DND-41 (cell line): ENCODE data around the gene TMEM237.

Experiments
- ATAC-seq: fragments of 200-7000 bp; cut with Tn5 transposase; 3 replicates; pipeline ENCODE4 v1.9.1; 2021; ENCODE audit warnings: low read depth; ENCODE audit not compliant: insufficient read depth
- DNase-seq: peaks from one replicate; pipeline ENCODE4 v3.0.0-alpha.2; 2020
- H2AFZ ChIP-seq: 2 replicates; pipeline ENCODE4 v1.6.0; 2012; ENCODE audit warnings: low read depth, low read length
- H3K27ac ChIP-seq: 2 replicates; pipeline ENCODE4 v1.5.1; 2012; ENCODE audit warnings: low read length, inconsistent platforms
- H3K27me3 ChIP-seq: fragments of 200-600 bp; sonication (generic); 2 replicates; pipeline ENCODE4 v1.6.0; 2012; ENCODE audit warnings: low read length, mild to moderate bottlenecking, inconsistent platforms; ENCODE audit not compliant: insufficient read depth, poor library complexity
- H3K36me3 ChIP-seq: 2 replicates; pipeline ENCODE4 v1.5.1; 2012; ENCODE audit warnings: low read length, inconsistent platforms; ENCODE audit not compliant: insufficient read depth
- H3K4me1 ChIP-seq: 2 replicates; pipeline ENCODE4 v1.5.1; 2012; ENCODE audit warnings: mild to moderate bottlenecking, low read length; ENCODE audit not compliant: insufficient read depth
- H3K4me2 ChIP-seq: 2 replicates; pipeline ENCODE4 v1.6.0; 2012; ENCODE audit warnings: mild to moderate bottlenecking, moderate library complexity, low read length, inconsistent platforms; ENCODE audit not compliant: insufficient read depth
- H3K4me3 ChIP-seq, 2 experiments: fragments of 200-600 bp in 1 of 2; shearing (Covaris generic) in 1 of 2; 2 replicates each; pipeline ENCODE4 v1.5.1; 2012 to 2016; ENCODE audit warnings: inconsistent platforms in 2 of 2, low read length in 2 of 2, mild to moderate bottlenecking in 2 of 2, low read depth in 1 of 2, moderate library complexity in 1 of 2
- H3K79me2 ChIP-seq: 2 replicates; pipeline ENCODE4 v1.6.0; 2012; ENCODE audit warnings: low read length, inconsistent platforms; ENCODE audit not compliant: insufficient read depth
- H3K9ac ChIP-seq: 2 replicates; pipeline ENCODE4 v1.6.0; 2012; ENCODE audit warnings: low read depth, mild to moderate bottlenecking, inconsistent platforms, low read length, moderate library complexity
- H3K9me3 ChIP-seq: 2 replicates; pipeline ENCODE4 v1.5.1; 2012; ENCODE audit warnings: low read length, moderate library complexity, mild to moderate bottlenecking, inconsistent platforms; ENCODE audit not compliant: insufficient read depth, severe bottlenecking
- H4K20me1 ChIP-seq: 2 replicates; pipeline ENCODE4 v1.6.0; 2012; ENCODE audit warnings: low read length; ENCODE audit not compliant: insufficient read depth
- EZH2 ChIP-seq: IDR thresholded peaks from 3 replicates; pipeline ENCODE4 v1.6.1; 2012; ENCODE audit warnings: borderline replicate concordance, low read depth, mild to moderate bottlenecking, moderate library complexity, low read length, inconsistent platforms; ENCODE audit not compliant: severe bottlenecking
- TF ChIP-seq, protein P1 (sequence below): IDR thresholded peaks from 2 replicates; pipeline ENCODE4 v1.5.1; 2012; ENCODE audit warnings: borderline replicate concordance, low read length, moderate library complexity, mild to moderate bottlenecking; ENCODE audit not compliant: poor library complexity, severe bottlenecking; ENCODE audit errors: extremely low read depth

Gene TMEM237

DNA sequence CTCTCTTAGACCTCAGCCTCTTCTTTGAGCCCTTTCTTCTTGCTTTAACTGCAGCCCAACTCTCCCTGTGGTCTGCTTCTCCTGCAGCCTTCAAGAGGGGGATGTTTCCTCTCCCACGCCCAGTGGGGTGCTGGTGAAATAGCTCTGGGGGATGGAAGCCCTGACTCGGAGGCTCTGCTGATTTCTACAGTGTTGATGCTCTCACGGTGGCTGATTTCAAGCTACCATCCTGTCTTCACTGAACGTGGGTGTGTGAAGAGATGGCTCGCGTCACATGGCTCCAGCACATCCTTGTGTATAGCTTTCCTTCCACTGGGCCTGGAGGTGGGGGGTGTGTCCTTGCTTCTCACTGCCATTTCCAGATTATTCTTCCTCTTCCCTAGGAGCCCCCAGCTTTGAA, 35.1 kb upstream of the TMEM237 start:
- Histone ChIP-seq H3K9ac (no peak overlapping the region), H2AFZ (no peak overlapping the region), H3K4me2 (no peak overlapping the region), H3K79me2 (no peaks in the 10 kb centered on the region), H3K4me3 (no peak overlapping the region), H3K4me1 (no peaks in the 10 kb centered on the region), H3K27ac (no peak overlapping the region), H3K9me3 (no peaks in the 10 kb centered on the region), H3K27me3 (peaks cover 26% of the 10 kb centered on the region), H4K20me1 (no peaks in the 10 kb centered on the region), H3K36me3 (no peaks in the 10 kb centered on the region)
- TF ChIP-seq, protein P1, sequence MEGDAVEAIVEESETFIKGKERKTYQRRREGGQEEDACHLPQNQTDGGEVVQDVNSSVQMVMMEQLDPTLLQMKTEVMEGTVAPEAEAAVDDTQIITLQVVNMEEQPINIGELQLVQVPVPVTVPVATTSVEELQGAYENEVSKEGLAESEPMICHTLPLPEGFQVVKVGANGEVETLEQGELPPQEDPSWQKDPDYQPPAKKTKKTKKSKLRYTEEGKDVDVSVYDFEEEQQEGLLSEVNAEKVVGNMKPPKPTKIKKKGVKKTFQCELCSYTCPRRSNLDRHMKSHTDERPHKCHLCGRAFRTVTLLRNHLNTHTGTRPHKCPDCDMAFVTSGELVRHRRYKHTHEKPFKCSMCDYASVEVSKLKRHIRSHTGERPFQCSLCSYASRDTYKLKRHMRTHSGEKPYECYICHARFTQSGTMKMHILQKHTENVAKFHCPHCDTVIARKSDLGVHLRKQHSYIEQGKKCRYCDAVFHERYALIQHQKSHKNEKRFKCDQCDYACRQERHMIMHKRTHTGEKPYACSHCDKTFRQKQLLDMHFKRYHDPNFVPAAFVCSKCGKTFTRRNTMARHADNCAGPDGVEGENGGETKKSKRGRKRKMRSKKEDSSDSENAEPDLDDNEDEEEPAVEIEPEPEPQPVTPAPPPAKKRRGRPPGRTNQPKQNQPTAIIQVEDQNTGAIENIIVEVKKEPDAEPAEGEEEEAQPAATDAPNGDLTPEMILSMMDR = no peak
- TF ChIP-seq EZH2 = no peak
- DNase-seq (no peak), ATAC-seq (no peak)

DNA sequence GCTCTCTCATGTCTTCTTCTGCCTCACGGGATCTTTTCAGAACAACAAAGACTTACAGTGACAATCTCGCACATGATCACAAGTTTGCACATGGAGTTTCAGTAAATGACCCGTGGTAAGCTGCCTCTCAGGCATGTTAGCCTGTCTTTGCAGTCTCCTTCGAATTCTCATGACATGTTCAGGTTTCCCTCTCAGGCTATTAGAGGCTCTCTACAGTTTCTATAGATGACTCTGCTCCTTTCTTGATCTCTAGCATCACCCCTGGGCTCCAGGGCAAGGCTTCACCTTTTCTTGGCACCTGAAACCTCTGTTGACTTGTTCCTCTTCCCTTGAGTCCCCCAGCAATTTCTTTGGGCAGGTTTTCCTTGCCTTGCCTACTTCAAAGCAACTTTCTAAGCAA, 32.2 kb upstream of the TMEM237 start:
- Histone ChIP-seq H4K20me1 (no peaks in the 10 kb centered on the region), H3K27me3 (peaks cover 20% of the 10 kb centered on the region), H3K4me1 (no peaks in the 10 kb centered on the region), H3K36me3 (no peaks in the 10 kb centered on the region), H3K4me2 (no peak overlapping the region), H3K9ac (no peak overlapping the region), H3K9me3 (no peaks in the 10 kb centered on the region), H3K27ac (no peak overlapping the region), H3K79me2 (no peaks in the 10 kb centered on the region), H3K4me3 (no peak overlapping the region), H2AFZ (no peak overlapping the region)
- ATAC-seq (no peak), DNase-seq (no peak)
- TF ChIP-seq EZH2 = no peak
- TF ChIP-seq, protein P1 = no peak

DNA sequence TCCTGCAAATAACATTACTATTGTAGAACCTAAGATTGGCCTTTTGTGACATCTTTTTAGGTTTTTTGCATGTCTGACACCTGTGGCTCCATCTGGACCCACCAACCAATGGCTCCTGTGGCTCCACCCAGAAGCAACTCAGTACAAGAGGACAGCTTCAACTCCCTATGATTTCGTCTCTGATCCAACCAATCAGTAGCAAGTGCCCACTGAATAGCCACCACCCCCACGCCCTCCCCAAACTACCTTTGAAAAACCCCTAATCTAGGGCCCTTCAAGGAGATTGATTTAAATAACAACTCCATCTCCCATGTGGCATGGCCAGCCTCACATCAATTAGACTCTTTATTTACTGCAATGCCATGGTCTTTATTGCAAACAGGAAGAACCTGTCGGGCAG, 31.5 kb upstream of the TMEM237 start:
- Histone ChIP-seq H3K4me2 (no peak overlapping the region), H3K27me3 (peaks cover 17% of the 10 kb centered on the region), H4K20me1 (no peaks in the 10 kb centered on the region), H3K4me3 (no peak overlapping the region), H3K9me3 (no peaks in the 10 kb centered on the region), H3K4me1 (no peaks in the 10 kb centered on the region), H3K36me3 (no peaks in the 10 kb centered on the region), H3K79me2 (no peaks in the 10 kb centered on the region), H2AFZ (no peak overlapping the region), H3K27ac (no peak overlapping the region), H3K9ac (no peak overlapping the region)
- TF ChIP-seq, protein P1 = no peak
- no peak for TF ChIP-seq EZH2
- ATAC-seq (no peak), DNase-seq (no peak)

DNA sequence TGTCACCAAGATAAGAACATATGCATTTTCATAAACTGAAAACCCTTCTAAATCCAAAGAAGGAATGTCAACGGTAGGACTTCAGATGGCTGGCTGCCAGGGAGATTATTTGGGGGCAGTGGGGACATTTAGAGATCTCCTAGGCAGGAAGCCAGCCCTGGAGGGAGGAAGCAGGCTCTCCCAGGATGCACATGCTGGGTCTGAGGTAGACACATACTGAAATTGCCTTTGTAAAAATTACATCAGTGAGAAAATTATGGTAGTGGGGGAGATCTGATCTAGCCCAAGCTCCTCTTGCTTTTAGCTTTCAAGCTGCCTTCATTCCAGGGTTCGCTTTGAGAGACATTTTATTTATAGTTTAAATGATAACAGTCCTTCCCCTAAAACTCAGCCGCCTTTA, 31.0 kb upstream of the TMEM237 start:
- no peaks in the 10 kb centered on the region for H3K4me1 ChIP-seq
- TF ChIP-seq, protein P1 = no peak
- no peak for TF ChIP-seq EZH2
- H3K9me3 ChIP-seq = no peaks in the 10 kb centered on the region
- no peak overlapping the region for H3K4me3 ChIP-seq
- H2AFZ ChIP-seq = no peak overlapping the region
- peaks cover 12% of the 10 kb centered on the region for H3K27me3 ChIP-seq
- no peaks in the 10 kb centered on the region for H4K20me1 ChIP-seq
- DNase-seq = no peak
- H3K79me2 ChIP-seq = no peaks in the 10 kb centered on the region
- no peak for ATAC-seq
- H3K9ac ChIP-seq = no peak overlapping the region
- no peaks in the 10 kb centered on the region for H3K36me3 ChIP-seq
- H3K4me2 ChIP-seq = no peak overlapping the region
- H3K27ac ChIP-seq = no peak overlapping the region
